Mucosa of gallbladder (tissue), 1 donor: Measurements from ENCODE around the gene PHF2. TPM values are rescaled to one million over a fixed set of nuclear protein-coding genes. Genes with fewer than 3 reads are reported as not detected.

Experiments
- DNase-seq: peaks from one replicate; pipeline ENCODE4 v3.0.0-alpha.2; 2020; ENCODE audit warnings: low spot score
- total RNA-seq: library from RNA; stranded (reverse); gene quantifications from one replicate; pipeline ENCODE4 v1.2.1, GENCODE V29; 2021
- donor health status: DM: no; HTN: no; CAD: no.

PHF2 gene
- total RNA-seq, 1 donor from 2014 or later = 31.0 TPM

DNA sequence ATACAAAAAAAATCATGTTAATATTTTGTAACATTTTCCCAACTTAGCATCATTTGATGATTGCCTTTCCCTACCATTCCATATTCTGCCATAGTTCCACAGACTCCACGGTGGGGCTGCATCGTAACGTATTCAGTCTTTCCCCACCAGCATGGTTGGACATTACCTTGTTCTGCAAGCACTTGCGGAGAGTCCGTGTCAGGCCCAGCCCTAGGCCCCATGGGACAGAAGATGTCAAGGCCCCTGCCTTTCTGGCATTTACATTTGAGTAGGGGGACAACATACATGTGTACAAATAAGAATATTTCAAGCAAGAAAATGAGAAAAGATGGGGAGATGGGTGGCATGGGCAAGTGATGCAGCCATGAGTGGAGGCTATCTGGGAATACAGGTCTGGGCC, 8.2 kb upstream of the PHF2 start:
- DNase-seq = no peak

DNA sequence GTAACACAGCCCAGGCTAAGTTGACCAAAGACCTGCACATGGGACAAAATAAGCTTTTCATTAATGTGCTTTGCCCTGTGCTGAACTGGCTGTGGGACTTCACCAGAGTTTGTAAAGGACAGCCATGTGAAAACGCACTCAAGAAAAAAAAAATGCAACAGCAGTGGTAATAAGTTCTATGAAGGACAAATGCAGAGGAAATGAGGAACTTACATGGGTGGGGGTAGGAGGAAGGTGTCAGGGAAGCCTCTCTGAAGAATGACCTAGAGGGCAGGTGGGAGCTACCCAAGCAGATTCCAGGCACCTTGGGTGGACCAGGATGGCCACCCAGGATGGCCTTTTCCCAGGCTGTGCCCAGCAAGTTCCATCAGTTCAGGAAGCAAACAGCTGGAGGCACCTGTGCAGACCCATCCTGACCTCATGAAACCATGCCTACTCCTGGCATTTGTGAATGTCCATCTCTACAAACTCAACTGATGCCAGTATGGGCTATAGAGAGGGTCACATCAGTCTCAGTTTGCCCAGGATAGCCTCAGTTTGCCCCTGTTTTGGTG, 6.7 kb upstream of the PHF2 start:
- DNase-seq = no peak

DNA sequence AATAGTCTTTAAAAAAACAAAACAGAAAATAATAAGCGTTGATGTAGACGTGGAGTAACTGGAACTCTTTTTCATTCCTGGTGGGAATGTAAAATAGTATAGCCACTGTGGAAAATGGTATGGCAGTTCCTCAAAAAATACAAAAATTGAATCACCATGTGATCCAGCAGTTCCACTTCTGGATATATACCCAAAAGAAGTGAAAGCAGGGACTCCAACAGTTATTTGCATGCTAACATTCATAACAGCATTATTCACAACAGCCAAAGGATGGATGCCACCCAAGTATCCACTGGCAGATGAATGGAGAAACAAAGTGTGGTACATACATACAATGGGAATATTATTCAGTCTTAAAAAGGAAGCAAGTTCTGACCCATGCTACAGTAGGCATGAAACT, 4.2 kb upstream of the PHF2 start:
- DNase-seq = no peak

DNA sequence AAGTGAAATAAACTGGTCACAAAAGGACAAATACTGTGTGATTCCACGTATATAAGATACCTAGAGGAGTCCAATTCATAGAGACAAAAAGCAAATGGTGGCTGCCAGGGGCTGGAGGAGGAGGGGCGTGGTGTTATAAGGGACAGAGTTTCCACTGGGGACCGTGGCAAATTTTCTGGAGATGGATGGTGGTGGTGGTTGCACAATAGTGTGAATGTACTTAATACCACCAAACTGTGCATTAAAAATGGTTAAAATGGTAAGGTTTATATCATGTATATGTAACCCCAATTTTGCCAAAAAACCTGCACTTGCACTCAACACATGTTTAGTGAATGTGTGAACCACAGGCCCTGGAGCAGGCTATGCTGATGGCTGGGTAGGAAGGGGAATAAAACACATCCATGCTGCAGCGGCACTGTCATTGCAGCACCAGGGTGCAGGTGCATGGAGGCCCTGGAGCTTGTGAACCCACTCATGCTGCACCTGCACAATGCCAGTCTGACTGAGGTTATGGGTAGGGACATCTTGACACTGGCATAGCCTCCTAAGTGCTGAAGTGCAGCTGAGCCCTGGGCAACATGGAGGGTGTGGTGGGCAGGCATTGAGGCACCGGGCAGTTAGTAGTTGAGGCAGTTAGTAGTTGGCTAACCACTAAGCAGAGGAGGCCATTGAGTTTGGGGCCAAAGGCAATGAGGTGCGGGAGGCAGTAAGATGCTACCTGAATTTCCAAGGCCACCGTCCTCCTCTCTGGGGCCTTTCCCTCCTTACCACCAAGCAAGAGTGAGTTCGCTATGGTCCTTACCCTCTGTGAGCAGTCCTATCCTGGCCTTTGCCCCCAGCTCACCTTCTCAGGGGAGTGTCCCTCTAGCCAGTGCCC, 3.5 kb upstream of the PHF2 start:
- DNase-seq = no peak

DNA sequence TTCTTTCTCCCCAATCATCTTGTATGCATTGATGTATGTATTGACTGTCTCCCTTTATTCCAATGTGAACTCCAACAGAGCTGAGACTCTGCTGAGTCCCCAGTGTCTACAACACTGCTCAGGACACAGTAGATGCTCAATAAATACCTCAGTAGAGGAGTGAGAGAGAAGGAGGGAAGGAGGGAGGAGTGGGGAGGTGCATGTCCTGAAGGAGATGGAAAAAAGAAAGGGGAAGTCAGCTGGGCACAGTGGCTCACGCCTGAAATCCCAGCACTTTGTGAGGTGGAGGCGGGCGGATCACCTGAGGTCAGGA, 2.9 kb upstream of the PHF2 start:
- DNase-seq = no peak

DNA sequence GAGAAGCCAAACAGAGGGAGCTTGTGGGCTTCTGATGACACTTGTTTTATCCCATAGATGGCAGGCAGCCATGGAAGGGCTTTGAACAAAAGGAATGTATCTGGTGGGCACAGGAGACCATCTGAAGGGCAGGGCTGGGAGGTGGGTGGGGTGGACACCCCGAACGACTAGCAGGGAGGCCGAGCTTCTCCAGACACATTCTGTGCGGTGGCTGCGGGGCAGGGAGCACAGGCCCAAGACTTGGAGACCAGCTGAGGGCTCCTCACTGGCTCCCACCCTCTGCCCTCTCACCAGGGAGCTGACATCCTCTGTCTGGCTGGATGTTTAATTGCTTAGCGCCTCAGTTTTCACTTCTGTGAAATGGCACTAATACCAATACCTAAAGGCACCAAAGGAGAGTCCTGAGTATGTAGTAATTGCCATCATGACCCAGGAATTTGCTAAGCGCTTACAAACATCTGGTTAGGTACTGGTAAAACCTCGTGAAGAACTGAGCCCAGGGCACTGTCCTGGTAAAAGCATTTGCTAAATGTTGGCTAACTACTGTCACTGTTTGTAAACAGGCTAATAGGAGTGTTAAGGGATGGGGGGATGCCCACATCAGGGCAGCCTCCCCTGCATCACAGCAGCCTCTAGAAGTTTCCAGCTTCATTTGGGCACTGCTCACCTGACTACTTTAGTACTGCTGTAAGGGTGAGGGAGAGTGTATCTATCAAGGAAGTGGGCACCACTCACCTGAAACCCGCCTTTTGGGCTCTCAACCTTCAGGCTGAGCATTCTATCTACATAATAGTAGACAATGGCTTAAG, 2.1 kb upstream of the PHF2 start:
- DNase-seq = no peak

DNA sequence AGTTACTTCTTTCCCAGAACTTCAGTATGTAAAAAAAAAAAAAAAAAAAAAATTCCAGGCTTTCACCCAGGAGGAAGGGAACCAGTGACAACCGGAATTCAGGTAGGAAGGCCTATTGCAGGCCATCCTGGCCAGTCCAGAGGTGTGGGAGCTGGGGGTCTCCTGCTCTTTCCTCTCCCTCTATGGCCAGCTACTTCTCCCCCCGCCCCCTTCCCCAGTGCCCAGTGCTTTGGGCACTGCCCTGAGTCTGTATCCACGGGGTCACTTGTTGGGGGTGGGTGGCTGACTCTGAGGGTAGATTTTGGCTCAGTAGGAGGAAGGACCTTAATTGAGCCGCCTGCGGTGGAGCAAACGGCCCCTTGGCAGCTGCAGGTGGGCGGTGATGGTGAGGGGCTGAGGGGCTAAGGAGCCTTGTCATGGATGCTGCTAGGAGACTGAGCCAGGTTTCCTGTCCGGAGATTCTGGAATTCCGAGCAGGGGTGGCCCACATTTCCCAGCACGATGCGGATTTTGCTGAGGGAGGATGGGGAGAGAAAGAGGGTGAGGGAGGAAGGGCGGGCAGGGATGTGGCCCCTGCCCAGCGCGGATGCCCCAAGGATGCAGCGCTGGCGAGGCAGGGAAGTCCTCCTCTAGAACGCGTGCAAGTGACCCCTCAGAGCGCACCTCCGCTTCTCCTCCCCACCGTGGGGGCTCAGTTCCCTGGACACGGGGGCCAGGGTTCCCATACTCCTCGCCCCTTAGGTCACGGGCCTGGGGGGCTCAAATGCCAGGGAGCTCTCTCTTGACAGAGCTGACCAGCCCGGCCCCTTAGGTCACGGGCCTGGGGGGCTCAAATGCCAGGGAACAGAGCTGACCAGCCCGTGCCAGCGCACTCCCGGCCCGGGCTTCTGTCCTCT, 1.2 kb upstream of the PHF2 start:
- no peak for DNase-seq

DNA sequence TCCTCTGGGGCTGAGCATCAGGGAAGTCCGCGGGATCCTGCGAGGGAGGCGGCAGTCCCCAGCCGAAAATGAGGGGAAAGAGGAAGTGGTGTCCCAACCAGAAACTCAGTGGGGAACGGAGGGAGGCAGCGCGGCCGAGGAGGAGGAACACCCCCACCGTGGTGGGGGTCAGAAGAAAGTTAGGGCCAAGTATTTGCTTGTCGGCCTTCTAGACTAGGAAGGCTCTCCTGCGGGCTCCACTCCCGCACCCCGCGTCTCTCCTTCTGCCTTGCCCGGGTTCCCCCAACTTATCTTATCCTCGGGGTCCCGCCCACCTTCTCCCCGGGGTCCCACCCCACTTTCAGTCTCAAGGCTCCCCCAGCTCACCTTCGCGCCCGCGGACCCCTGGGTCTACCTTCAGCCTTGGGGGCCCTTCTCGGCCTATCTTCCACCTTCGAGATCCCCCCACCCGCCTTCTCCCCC, 557 bp upstream of the PHF2 start:
- DNase-seq = peak; percentile 39

DNA sequence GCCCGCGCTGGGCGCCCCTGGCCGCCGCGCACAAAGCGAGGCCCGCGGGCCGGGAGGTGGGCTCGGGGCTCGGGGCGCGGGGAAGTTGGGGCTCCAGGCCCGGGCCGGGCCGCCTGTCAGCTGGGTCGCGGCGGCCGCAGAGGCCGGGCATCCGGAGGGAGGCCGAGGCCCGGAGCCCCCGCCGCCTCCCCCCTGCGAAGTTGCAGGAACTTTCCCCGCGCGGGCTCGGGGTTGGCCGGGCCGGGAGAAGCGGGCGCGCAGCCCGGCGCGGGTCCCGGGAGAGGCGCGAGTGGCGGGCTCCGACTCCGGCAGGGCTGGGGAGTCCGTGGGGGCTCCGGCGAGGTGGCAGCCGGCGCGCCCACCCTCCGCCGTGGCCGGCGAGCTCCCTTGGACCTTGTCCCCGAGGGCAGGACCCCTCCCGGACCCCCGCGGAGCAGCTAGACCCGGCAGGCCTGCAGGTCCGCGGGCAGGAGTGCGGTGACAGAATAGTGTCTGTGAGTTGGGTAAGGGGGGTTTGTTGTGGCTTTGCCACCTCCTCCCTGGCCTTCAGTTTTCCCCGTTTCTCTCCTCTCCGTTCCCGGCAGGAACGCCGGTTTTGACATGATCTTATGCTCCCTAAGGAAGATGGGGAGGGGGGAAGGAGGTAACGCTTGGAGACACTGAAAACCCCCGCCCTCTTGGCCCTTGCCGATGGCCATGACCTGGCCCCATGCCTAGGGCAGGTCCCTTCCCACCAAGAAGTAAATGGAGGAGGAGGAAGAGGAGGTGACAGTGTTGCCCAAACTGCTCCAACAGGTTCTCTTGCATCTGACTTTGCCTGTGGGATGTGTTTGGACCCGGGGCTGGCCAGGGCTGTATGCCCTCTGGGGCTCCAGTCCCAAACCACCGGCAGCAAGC, 942 bp downstream of the PHF2 start:
- DNase-seq = no peak

DNA sequence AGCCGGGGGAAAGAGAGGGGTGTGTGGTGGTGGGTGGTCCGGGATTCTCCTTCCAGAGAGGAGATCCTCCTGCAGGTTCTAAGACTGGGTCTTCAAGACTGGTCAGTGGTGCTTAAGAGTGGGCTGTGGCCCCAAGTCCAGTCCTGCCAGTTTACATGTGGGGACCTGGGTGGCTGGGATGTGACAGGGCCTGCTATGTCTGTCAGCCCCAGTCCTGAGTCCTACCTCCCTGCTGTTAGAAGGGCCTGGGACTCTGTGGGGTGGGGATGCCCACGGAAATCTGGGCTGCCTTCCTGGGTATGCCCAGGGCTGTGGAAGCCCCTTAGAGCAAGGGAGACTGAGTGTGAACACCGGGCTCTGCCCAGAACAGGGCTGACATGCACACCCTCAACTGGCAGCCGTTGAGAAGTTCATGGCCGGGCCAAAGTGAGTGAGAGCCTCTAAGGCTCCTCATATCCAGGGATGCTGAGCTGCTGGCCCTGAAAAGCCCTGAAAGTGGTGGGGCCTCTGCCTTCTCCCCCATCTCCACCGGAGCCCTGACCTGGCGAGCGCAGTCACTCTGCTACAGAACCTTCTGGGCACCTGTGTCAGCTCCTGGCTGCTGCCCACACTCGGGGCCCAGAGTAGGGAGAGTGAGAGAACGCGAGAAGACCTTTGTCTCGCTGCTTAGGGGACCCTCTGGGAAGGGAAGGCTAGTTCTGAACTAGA, 1.7 kb downstream of the PHF2 start:
- DNase-seq = no peak

DNA sequence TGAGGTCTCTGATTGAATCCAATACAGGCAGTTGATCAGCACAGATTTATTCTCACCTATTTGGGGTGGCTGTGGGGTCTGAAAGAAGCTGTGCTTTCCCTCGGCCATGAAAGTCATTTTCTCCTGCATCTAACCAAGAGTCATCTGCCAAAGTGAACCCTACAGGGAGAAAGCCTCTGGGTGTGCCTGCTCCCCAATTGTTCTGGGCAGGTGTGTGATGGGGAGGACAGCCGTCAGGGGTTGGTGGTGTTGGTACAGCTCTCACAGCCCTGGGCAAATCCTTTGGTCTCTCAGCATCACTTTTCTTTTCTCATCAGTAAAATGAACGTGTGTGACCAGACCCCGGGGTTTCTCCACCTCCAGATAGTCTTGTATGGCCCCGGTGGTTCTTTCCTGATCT, 2.5 kb downstream of the PHF2 start:
- no peak for DNase-seq

DNA sequence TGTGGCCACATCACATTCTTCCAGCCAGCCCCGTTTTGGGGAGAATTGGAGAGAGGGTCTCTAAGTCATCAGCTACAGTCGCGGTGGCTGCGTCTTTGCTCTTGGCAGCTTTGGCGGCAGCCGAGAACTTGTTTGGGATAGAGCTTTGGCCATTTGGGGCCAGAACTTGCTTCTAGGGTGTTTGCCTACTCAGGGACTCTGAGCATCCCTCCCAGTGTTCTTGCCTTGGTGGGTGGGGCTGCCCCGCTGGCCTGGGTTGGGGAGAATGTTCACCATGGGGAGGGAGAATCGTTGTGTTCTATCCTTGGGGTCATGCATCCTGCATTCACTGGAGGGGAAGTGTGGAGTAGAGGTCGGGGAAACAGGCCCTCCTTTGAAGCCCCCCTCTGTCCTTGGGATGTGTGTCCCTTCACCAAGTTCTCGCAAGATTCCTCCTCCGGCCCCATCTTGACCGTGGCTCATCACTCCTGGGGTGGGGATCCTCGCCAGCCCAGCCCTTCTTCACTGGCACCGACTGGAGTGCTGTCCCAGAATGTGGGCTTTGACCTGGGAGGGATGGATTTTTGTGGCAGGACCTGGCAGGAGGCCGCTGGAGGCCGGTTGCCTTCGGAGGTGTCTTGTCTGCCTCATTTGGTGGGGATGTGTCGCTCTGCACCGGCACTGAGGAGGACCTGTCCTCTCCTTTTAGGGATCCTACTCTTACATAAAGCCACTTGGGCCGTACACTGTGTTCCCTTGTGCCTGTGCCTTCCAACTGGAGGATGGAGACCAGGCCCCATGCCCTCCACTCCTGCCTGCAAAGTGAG, 3.5 kb downstream of the PHF2 start:
- DNase-seq = no peak

DNA sequence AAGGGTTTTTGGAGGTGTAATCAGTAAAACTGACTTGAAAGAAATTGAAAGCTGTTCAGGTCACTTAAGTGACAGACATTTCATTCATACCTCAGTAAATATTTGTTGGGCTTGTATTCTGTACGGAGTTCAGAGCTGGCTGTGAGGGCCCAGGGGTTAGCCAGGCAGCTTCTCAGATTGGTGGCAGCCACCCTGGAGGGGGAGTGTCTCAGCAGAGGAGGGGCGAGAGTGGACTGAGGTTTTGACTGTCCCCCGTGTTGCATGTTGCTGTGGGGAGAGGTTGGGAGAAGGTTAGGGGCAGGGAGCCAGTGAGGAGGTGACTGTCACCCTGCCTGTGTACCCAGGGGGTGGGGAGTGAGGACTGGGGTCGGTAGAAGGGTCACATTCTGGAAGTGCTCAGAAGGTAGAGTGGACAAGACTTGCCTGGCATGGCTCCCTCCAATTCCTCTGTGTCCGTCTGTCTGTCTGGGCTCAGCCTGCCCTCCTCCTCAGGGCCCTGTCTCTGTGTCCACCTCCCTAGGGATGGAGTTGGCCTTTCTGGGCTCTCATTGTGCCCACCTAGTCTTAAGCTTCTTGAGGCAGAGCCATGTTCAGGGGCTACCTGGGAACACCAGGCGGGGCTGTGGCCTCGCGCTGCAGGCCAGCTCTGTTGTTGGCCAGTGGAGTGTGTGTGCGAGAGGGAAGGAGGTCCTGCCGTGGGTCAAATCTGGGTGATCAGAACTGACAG, 4.4 kb downstream of the PHF2 start:
- DNase-seq = no peak

DNA sequence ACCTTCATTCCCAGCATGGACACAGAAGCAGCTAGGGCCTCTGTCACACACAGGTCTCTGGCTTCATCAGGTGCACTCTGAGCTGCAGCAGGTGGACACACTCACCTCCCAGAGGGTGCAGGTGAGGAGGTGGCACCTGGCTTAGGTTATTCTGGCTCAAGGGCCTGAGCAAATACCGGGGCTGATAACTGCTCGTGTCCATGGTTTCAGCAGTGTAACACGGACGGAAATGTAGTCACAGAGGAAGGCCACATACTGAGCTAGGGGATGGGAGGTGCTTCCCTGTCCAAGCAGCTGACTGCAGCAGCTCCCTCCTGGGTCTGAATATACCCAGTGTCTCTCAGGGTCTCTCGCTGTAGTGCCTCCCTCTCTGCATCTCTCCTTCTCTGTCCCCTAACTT, 5.7 kb downstream of the PHF2 start:
- DNase-seq = peak; percentile 34

DNA sequence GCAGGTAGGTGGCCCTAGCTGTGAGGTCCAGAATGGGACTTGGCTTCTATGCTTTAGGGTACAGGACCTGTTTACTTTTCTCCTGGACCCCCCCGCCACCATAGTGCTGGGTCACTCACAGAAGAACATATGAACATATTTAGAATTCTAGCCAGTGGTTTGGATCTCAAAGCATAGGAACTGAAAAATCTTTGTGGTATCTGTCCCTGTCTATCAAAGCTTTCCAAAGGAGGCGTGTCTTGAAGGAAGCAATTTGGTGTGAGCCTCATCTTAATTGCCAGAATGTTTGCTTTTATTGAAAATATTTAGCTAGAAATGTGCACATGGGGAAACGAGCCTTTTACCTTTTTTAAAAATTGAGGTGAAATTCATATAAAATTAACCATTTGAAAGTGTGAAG, 6.2 kb downstream of the PHF2 start:
- no peak for DNase-seq

DNA sequence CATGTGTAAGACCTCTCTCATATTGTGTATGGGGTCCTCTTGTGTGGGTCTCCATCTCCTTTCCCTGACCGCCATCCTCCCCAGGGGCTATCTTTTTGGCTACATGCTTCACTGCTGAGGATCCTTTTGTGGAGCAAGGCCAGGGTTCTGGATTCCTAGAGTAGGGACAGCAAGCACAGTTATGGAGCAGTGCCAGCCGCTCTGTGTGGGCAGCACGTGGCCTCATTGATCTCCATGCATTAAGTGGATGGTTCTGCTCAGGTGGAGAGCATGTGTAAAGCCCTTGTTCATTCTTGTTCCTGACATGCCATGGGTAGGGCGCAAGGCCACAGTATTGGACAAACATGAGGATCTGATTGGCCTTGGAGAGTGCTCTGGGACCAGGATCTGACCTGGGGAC, 8.9 kb downstream of the PHF2 start:
- DNase-seq = no peak

DNA sequence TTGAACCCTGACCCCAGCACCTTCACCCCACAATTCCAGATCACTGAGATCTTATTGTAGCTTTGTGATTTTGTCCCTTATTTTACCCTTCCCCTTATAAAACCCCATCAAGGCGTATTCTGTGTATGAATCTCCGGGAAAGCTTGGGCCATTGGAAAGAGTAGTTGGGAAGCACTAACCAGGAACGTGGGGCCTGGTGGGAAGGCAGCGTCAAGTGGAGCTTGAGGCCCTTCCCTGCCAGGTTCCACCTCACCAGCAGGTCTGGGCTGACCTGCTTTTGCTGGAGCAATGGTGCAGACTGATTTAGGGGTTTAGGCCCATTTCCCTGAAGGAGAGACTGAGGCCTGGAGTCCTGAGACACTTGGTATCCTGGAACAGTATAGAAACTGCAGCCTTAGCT, 9.3 kb downstream of the PHF2 start:
- DNase-seq = no peak

DNA sequence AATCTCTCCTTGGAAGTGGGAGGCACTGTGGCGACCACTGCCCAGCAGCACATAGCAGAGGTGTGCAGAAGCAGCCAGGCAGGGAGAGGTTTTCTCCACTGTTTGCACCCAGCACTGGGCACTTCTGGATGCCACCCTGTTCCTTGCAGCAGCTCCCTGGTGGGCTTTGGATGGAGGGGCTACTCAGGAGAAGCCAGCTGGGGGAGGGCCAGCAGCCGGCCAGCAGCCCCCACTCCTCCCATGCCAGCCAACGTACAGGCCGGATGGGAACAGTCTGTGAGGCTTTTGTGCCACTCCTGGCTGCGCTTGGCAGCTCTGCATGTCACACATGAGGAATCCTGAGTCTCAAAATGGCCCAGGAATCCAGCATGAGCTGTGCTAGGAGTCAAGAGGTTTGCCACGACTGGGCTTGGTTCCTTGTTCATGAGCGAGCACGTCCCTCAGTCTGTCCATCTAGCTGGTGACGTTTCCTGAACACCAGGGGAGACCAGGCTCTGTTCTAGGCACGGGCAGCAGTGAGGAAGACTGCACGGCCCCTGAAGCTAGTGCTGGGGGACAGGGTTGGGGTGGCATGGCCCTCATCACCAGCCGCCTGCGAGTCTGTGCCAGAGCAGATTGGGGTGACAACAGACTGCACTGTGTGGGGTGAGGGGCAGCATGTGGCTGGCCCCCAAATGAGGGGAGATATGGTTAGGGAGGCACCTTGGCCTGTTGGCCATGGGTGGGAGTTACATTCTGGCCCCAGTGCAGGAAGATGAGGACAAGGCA, 10.1 kb downstream of the PHF2 start:
- DNase-seq = no peak
